Hematopoietic multipotent progenitor cell treated with erythropoietin and hydrocortisone succinate and interleukin-3 and kit ligand, for 17 days (in vitro differentiated cells): ENCODE results near the gene COQ8A.
A peak's percentile ranks its signal among the peaks of the same experiment; 100 is the strongest.

Experiments used
- DNase-seq: peaks from one replicate; pipeline ENCODE4 v3.0.0-alpha.2; 2015; ENCODE audit warnings: low spot score

The COQ8A gene

GRCh38 chr1:226940029-226940805 lies at the start of gene COQ8A:
Gene COQ8A, plus strand, starts transcription at chr1:226940294. Its CDS starts 21,092 bp downstream, at chr1:226961386.
- peak; percentile 100 for DNase-seq

DNA sequence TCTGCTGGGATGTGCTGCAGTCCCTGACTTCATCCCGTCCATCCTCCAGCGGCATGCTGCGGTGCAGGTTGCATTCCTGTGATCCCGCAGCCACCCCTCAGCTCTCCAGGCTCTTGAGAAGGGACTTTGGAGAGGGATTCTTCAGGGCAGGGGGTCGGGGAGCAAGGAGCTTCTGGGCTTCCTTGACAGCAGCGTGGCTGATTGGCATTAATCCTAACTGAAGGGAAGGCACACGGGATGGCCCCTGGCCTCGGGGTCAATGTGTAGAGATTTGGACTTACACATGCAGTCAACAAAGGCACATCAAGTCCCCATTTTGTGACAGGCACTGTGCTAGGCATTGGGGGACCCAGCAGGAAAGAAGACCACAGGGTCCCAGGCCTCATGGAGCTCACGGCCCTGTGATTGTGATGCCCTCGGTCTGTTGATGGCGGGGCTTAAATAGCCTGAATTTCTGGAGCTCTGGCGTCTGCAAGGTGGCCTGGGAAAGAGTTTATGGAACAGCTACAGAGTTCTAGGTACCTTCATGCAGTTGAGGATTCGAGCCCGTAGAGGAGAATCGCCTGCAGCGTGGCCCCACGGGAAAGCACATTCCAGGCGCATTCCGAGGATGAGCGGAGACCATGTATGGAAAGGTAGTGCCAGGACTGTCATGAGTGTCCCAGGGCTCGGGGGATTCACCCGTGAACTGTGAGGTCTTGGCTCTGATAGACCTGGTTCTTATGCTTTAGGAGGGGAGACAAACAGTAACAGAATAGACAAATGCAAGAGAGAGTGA lies 49.6 kb upstream of the COQ8A start:
- DNase-seq: no peak

GRCh38 chr1:226891346-226891745 lies 48.7 kb upstream of the COQ8A start:
- no peak for DNase-seq

DNA sequence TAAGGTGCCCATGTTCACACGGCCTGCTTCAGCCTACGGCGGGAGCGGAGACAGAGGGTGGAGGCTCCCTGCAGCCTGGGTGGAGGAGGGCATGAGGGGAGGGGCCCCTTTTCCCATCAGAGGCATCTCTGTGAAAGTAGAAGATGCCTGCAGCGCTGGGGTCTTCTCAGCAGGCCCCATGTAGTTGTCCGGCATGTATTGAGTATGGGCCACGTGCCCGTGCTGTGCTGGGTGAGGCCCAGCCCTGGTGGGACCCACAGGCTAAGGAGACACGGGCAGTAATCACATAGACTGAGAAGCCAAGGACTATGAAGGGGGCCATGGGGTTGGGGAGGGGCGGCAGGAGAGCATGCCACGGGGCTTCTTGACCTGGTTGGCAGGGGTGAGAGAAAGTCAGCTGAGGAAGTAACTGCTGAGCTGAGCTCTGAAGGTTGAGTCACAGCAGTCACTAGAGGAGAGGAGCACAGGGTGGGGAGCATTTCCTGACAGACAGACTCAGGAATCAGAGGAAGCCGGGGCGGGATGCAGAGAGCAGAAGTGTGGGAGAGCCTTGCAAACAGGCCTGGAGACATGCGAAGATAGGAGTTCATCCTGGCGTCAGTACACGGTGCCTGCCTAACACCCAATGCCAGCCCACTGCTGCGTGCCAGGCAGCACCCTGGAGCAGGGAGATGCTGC lies 48.1 kb upstream of the COQ8A start:
- DNase-seq: no peak

GRCh38 chr1:226892524-226892875 lies 47.6 kb upstream of the COQ8A start:
- DNase-seq: no peak

DNA sequence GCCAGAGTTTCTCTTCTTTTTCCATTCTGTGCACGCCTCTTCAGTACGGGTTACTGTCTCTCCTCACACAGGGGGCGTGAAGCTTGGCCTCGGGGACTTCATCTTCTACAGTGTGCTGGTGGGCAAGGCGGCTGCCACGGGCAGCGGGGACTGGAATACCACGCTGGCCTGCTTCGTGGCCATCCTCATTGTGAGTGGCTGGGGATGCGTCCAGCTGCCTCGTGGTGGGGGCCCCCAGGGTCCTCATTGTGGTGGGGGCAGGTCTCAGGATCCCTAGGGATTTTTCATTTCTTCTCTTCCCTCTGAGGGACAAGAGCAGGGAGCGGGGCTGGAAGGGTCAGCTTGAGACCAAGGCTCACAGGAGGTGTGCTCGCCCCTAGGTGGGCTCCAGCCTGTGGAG lies 46.2 kb upstream of the COQ8A start:
- DNase-seq: no peak

- DNase-seq: no peak
Measured at GRCh38 chr1:226894826-226895225, 45.3 kb upstream of the COQ8A start.

DNA sequence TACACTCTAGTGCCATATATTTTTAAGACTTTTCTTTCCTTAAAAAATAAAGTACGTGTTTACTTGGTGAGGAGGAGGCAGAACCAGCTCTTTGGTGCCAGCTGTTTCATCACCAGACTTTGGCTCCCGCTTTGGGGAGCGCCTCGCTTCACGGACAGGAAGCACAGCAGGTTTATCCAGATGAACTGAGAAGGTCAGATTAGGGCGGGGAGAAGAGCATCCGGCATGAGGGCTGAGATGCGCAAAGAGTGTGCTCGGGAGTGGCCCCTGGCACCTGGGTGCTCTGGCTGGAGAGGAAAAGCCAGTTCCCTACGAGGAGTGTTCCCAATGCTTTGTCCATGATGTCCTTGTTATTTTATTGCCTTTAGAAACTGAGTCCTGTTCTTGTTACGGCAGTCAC lies 44.5 kb upstream of the COQ8A start:
- DNase-seq: no peak

GRCh38 chr1:226898246-226898645 lies 41.8 kb upstream of the COQ8A start:
- DNase-seq: no peak

DNA sequence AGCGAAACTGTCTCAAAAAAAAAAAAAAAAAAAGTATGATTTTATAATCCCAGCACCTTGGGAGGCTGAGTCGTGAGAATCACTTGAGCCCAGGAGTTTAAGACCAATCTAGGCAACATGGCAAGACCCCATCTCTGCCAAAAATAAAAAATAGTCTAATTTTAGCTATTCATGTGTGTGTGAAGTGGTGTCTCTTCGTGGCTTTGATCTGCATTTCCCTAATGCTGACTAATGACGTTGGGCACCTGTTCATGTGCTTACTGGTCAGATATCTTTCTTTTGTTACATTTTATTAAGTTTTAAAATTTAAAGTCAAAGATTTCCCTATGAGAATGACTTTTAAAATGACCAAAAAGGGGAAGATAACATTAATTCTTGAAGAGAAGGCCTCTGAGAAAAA lies 38.7 kb upstream of the COQ8A start:
- no peak for DNase-seq

DNA sequence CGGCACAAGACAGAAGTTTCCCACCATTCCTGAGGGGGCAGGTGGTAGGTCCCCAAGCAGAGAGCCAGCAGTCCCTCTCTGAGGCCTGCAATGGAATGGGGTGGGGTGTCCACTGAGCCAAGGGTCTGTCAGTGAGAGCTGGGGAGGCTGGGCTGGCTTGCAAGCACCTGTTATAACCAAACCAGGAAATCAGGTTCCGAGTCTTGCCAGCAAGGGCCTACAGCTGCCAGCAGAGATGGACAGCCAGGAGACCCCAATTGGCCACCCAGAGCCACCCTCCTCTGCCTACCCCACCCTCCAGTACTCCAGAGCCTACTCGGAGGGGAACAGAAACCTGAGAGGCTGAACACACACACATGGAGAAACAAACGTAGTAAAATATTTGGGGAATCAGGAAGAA lies 37.5 kb upstream of the COQ8A start:
- no peak for DNase-seq

DNA sequence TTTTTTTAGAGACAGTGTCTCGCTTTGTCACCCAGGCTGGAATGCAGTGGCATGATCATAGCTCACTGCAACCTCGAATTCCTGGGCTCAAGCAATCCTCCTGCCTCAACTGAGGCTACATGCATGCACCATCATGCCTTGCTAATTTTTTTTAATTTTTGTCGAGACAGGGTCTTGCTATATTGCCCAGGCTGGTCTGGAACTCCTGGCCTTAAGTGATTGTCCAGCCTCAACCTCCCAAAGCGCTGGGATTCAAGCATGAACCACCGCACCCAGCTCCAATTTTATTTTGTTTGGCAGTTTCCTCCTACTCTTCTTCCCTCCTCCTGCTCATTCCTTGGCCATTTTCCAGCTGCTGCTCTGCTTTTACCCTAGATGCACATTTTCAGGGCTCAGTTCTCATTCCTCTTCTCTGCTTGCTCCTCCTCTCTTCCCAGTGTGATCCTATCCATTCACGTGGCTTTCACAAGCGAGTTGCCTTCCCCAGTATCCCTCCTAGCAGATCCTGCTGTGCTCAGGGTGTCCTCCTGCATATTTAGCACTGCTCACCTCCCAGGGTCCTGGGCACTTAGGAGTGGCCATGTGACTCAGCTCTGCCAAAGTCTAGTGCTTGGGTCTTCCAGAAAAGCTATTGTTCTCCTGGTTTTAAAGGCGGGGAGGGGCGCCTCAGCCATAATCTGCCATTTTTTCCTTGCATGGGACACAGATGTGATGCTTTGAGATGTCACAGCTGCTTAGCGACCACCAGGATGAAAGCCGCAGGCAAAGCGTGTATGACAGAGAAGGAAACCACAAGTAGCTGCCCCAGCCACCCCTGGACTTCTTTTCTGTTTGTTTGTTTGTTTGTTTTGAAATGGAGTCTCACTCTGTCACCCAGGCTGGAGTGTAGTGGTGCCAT lies 36.0 kb upstream of the COQ8A start:
- DNase-seq: no peak

GRCh38 chr1:226904772-226905171 lies 35.3 kb upstream of the COQ8A start:
- no peak for DNase-seq

- no peak for DNase-seq
Measured at GRCh38 chr1:226908419-226908818, 31.7 kb upstream of the COQ8A start.

- DNase-seq: no peak
Measured at GRCh38 chr1:226908913-226909312, 31.2 kb upstream of the COQ8A start.

GRCh38 chr1:226912587-226913176 lies 27.4 kb upstream of the COQ8A start:
- peak; percentile 53 for DNase-seq

- DNase-seq: no peak
Measured at GRCh38 chr1:226915672-226915995, 24.5 kb upstream of the COQ8A start.

- DNase-seq: no peak
Measured at GRCh38 chr1:226916497-226916896, 23.6 kb upstream of the COQ8A start.

- no peak for DNase-seq
Measured at GRCh38 chr1:226919587-226919986, 20.5 kb upstream of the COQ8A start.

DNA sequence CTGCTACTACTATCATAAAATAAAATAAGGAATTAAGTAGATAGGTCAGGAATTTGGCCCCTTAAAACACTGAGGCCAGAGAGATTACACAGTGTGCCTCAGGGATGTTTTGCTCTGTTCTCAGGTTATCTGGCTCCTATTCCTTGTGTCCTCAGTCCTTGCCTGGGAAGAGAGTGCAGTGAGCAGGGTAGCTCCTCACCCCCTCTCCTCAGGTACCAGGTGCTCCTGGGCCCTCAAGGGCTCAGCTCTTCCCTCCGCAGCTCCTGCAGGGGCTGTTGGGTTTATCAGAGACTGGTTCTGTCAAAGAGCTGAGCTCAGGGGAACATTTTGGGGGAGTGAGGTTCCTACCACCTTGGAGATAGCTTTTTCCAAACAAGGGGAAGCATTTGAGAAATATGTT lies 20.1 kb upstream of the COQ8A start:
- no peak for DNase-seq

- no peak for DNase-seq
Measured at GRCh38 chr1:226920446-226920894, 19.6 kb upstream of the COQ8A start.

GRCh38 chr1:226921504-226921903 lies 18.6 kb upstream of the COQ8A start:
- no peak for DNase-seq
